H1 (cell line): ENCODE results near the gene GALNT13. TPM values are rescaled to one million over a fixed set of nuclear protein-coding genes. Genes with fewer than 3 reads are reported as not detected.

Experiments used
- CTCF ChIA-PET: fragments of 300-600 bp; sonication (Branson Sonifier 250); formaldehyde crosslinking; loops from one replicate; lab custom pipeline; 2021; ENCODE audit not compliant: partially characterized antibody; lab: Charles Lee
- POLR2A ChIA-PET: fragments of 300-600 bp; sonication (Branson Sonifier 250); formaldehyde crosslinking; loops from one replicate; lab custom pipeline; 2021; ENCODE audit warnings: inconsistent platforms; ENCODE audit not compliant: partially characterized antibody; lab: Charles Lee
- DNase-seq, 2 experiments: peaks; one replicate each; pipeline versions ENCODE4 v3.0.0 to v3.0.0-alpha.2; 2010 to 2022; ENCODE audit warnings: low spot score in 2 of 2, low read depth in 1 of 2, mixed read lengths in 1 of 2
- FAIRE-seq: peaks from 2 replicates; lab custom pipeline; 2011; peaks lifted over from hg19 to GRCh38; lab: Jason Lieb, UNC
- H2AFZ ChIP-seq: 2 replicates; pipeline ENCODE4 v1.8.1; 2012; ENCODE audit warnings: low read length, inconsistent platforms
- H2AK5ac ChIP-seq: 2 replicates; pipeline ENCODE4 v1.6.1; 2013; ENCODE audit warnings: low read depth, low read length
- H2BK120ac ChIP-seq: replicated peaks from 2 replicates; pipeline ENCODE3; 2013; ENCODE audit warnings: low read depth, low read length, inconsistent platforms
- H2BK12ac ChIP-seq: 2 replicates; pipeline ENCODE4 v1.6.1; 2013; ENCODE audit warnings: low read depth, low read length
- H2BK15ac ChIP-seq: 2 replicates; pipeline ENCODE4 v1.6.1; 2013; ENCODE audit warnings: low read length
- H2BK20ac ChIP-seq: 2 replicates; pipeline ENCODE4 v1.6.1; 2013; ENCODE audit warnings: low read length
- H2BK5ac ChIP-seq: 2 replicates; pipeline ENCODE4 v1.6.1; 2013; ENCODE audit warnings: low read depth, low read length
- H3K14ac ChIP-seq: 2 replicates; pipeline ENCODE4 v1.6.1; 2013; ENCODE audit warnings: inconsistent platforms; ENCODE audit not compliant: insufficient read length
- H3K18ac ChIP-seq: 2 replicates; pipeline ENCODE4 v1.6.1; 2013; ENCODE audit warnings: low read length; ENCODE audit errors: extremely low read depth
- H3K23ac ChIP-seq: 2 replicates; pipeline ENCODE4 v1.6.1; 2013; ENCODE audit warnings: inconsistent platforms; ENCODE audit not compliant: insufficient read length
- H3K23me2 ChIP-seq: 2 replicates; pipeline ENCODE4 v1.6.1; 2013; ENCODE audit warnings: low read depth, low read length
- H3K27ac ChIP-seq: 2 replicates; pipeline ENCODE4 v1.6.1; 2011; ENCODE audit warnings: low read depth, low read length, inconsistent platforms
- H3K27me3 ChIP-seq, 4 experiments: replicated peaks in 1 of 4; 1 replicate in 1 of 4; 2 replicates in 3 of 4; pipeline versions ENCODE4 v1.6.1 to v1.8.1; 2011 to 2013; ENCODE audit warnings: low read length in 3 of 4, mild to moderate bottlenecking in 3 of 4, inconsistent platforms in 2 of 4, mixed read lengths in 2 of 4, moderate library complexity in 1 of 4; ENCODE audit not compliant: control insufficient read depth in 3 of 4, insufficient read depth in 3 of 4; ENCODE audit errors: extremely low read depth in 1 of 4
- H3K36me3 ChIP-seq, 4 experiments: 2 replicates each; pipeline versions ENCODE4 v1.6.1 to v1.8.1; 2011 to 2013; ENCODE audit warnings: mild to moderate bottlenecking in 4 of 4, low read length in 3 of 4, moderate library complexity in 2 of 4, control low read depth in 1 of 4, inconsistent platforms in 1 of 4; ENCODE audit not compliant: insufficient read depth in 4 of 4, control insufficient read depth in 2 of 4
- H3K4ac ChIP-seq: replicated peaks from 2 replicates; pipeline ENCODE3; 2013; ENCODE audit warnings: low read length, low read depth, mixed read lengths, inconsistent platforms; ENCODE audit not compliant: insufficient read length
- H3K4me1 ChIP-seq, 4 experiments: replicated peaks in 1 of 4; 1 replicate in 1 of 4; 2 replicates in 3 of 4; pipeline versions ENCODE4 v1.6.1 to v1.8.1; 2011 to 2013; ENCODE audit warnings: low read length in 3 of 4, inconsistent platforms in 2 of 4, mixed read lengths in 1 of 4; ENCODE audit not compliant: insufficient read depth in 4 of 4, control insufficient read depth in 3 of 4
- H3K4me2 ChIP-seq, 2 experiments: 2 replicates each; pipeline versions ENCODE4 v1.6.1 to v1.8.1; 2011 to 2013; ENCODE audit warnings: low read depth in 2 of 2, low read length in 2 of 2, control low read depth in 1 of 2, inconsistent platforms in 1 of 2, mild to moderate bottlenecking in 1 of 2; ENCODE audit not compliant: insufficient read depth in 1 of 2
- H3K4me3 ChIP-seq, 4 experiments: fragments of 200-600, 300-600 bp in 1 of 4; sonication (generic), shearing (Covaris generic), sonication (Bioruptor Twin) in 1 of 4; 2 replicates each; pipeline versions ENCODE4 v1.5.1 to v1.8.1; 2011 to 2016; ENCODE audit warnings: low read length in 4 of 4, low read depth in 3 of 4, control low read depth in 2 of 4, inconsistent platforms in 2 of 4, mild to moderate bottlenecking in 2 of 4, mixed read lengths in 1 of 4, moderate library complexity in 1 of 4; ENCODE audit not compliant: insufficient read depth in 2 of 4; ENCODE audit errors: extremely low read depth in 1 of 4
- H3K56ac ChIP-seq: replicated peaks from 2 replicates; pipeline ENCODE3; 2013; ENCODE audit warnings: low read depth, mild to moderate bottlenecking, mixed read lengths, low read length, inconsistent platforms; ENCODE audit not compliant: insufficient read length
- H3K79me1 ChIP-seq: 2 replicates; pipeline ENCODE4 v1.6.1; 2013; ENCODE audit warnings: low read depth, low read length, control low read depth
- H3K79me2 ChIP-seq, 2 experiments: 2 replicates each; pipeline versions ENCODE4 v1.6.1 to v1.8.1; 2012 to 2013; ENCODE audit warnings: low read length in 2 of 2, mild to moderate bottlenecking in 2 of 2, inconsistent platforms in 1 of 2; ENCODE audit not compliant: insufficient read depth in 2 of 2, control insufficient read depth in 1 of 2
- H3K9ac ChIP-seq, 4 experiments: replicated peaks in 1 of 4; 1 replicate in 1 of 4; 2 replicates in 3 of 4; pipeline versions ENCODE4 v1.6.1 to v1.8.1; 2011 to 2013; ENCODE audit warnings: low read depth in 3 of 4, low read length in 3 of 4, control low read depth in 2 of 4, mild to moderate bottlenecking in 2 of 4, moderate library complexity in 2 of 4, inconsistent platforms in 1 of 4; ENCODE audit errors: extremely low read depth in 1 of 4
- H3K9me3 ChIP-seq, 2 experiments: 2 replicates each; pipeline versions ENCODE4 v1.6.1 to v1.8.1; 2012 to 2013; ENCODE audit warnings: mild to moderate bottlenecking in 2 of 2, moderate library complexity in 2 of 2, control low read depth in 1 of 2, inconsistent platforms in 1 of 2, low read depth in 1 of 2, low read length in 1 of 2, mixed read lengths in 1 of 2; ENCODE audit not compliant: insufficient read depth in 2 of 2
- H4K20me1 ChIP-seq, 2 experiments: replicated peaks in 1 of 2; 2 replicates each; pipeline versions ENCODE3 to v1.8.1; 2011 to 2013; ENCODE audit warnings: inconsistent platforms in 2 of 2, low read length in 2 of 2, mild to moderate bottlenecking in 1 of 2; ENCODE audit not compliant: insufficient read depth in 2 of 2, control insufficient read depth in 1 of 2
- H4K5ac ChIP-seq: 2 replicates; pipeline ENCODE4 v1.6.1; 2013; ENCODE audit warnings: low read length, low read depth, mixed read lengths, inconsistent platforms; ENCODE audit not compliant: insufficient read length
- H4K8ac ChIP-seq: 2 replicates; pipeline ENCODE4 v1.8.0; 2013; ENCODE audit warnings: mild to moderate bottlenecking, moderate library complexity, low read length, inconsistent platforms; ENCODE audit not compliant: insufficient read depth; ENCODE audit errors: extremely low read depth
- H4K91ac ChIP-seq: replicated peaks from 2 replicates; pipeline ENCODE3; 2013; ENCODE audit warnings: low read length, mixed read lengths, inconsistent platforms; ENCODE audit not compliant: insufficient read length
- ATF3 ChIP-seq: IDR thresholded peaks from 2 replicates; pipeline ENCODE4 v1.6.1; 2011; ENCODE audit warnings: low read depth, mild to moderate bottlenecking, low read length; ENCODE audit not compliant: insufficient read depth
- CHD1 ChIP-seq: IDR thresholded peaks from 2 replicates; pipeline ENCODE4 v1.6.1; 2012; ENCODE audit warnings: low read depth, low read length, improper control_type of control experiment
- NRF1 ChIP-seq: IDR thresholded peaks from 2 replicates; pipeline ENCODE4 v1.6.1; 2011; ENCODE audit warnings: mild to moderate bottlenecking, low read depth, low read length, improper control_type of control experiment
- PHF8 ChIP-seq: fragments of 200-600 bp; sonication (generic); conservative IDR thresholded peaks from 2 replicates; pipeline ENCODE4 v1.7.1; 2012; ENCODE audit warnings: low read depth, mild to moderate bottlenecking, inconsistent platforms, low read length, moderate library complexity
- SIN3A ChIP-seq, 2 experiments: IDR thresholded peaks in 1 of 2; conservative IDR thresholded peaks in 1 of 2; 2 replicates each; pipeline ENCODE4 v1.6.1; 2011 to 2012; ENCODE audit warnings: low read length in 2 of 2, improper control_type of control experiment in 1 of 2, low read depth in 1 of 2, mild to moderate bottlenecking in 1 of 2
- SRF ChIP-seq: IDR thresholded peaks from 2 replicates; pipeline ENCODE4 v1.6.1; 2011; ENCODE audit warnings: mild to moderate bottlenecking, low read depth, low read length, moderate library complexity
- WGBS, 2 experiments: shearing (Covaris generic) in 1 of 2; methylation state at CpG; one replicate each; pipeline versions ENCODE4 v1.1.6 to v1.1.7; 2013 to 2015; ENCODE audit warnings: low lambda C conversion rate in 2 of 2, mixed read lengths in 2 of 2, inconsistent platforms in 1 of 2, low coverage in 1 of 2, missing lambda C conversion rate in 1 of 2; ENCODE audit not compliant: insufficient replicate concordance in 2 of 2, insufficient coverage in 1 of 2, insufficient read length in 1 of 2; ENCODE audit errors: extremely low coverage in 1 of 2, missing lambda C conversion rate in 1 of 2; 5-methylcytosine and 5-hydroxymethylcytosine counted together
- polyA plus RNA-seq, 7 experiments: library from polyadenylated mRNA; depleted of rRNA in 3 of 7; stranded (reverse) in 5 of 7; unstranded in 2 of 7; fragments of >200 nt in 5 of 7; fragments of 200-250 nt in 2 of 7; gene quantifications; 1 replicate in 5 of 7; 2 replicates in 1 of 7; 4 replicates in 1 of 7; pipeline versions ENCODE4 v1.2.1 to v1.2.3, GENCODE V29; 2011 to 2013; ENCODE audit warnings: missing spikeins in 2 of 7, mixed read lengths in 2 of 7
- total RNA-seq: library from RNA; stranded (reverse); fragmentation: NEBNext Ultra II Directional; extraction: Animal tissue kit (Norgen Biotek cat#: 25700); gene quantifications from 2 replicates; pipeline ENCODE4 v1.2.1, GENCODE V29; 2021

The GALNT13 gene
- total and polyA plus RNA-seq, 2 of the 8 experiments (the other 6 are each of a cell fraction or from before 2014, with no cell fraction given): 3.2 to 9.6 TPM

GRCh38 chr2:154403242-154403790, 531.6 kb downstream of the GALNT13 start:
- POLR2A ChIA-PET: no interaction called here
- Histone ChIP-seq H4K5ac (no peak overlapping the region), H4K8ac (no peak overlapping the region), H3K18ac (no peak overlapping the region), H3K4me3 (no peak overlapping the region), H3K27me3 (no peaks in the 10 kb centered on the region), H3K36me3 (no peaks in the 10 kb centered on the region), H3K23me2 (no peaks in the 10 kb centered on the region; the same call in 1 of the 2 replicates), H2AK5ac (no peak overlapping the region), H3K9ac (no peak overlapping the region), H3K4ac (no peak overlapping the region), H3K23ac (no peak overlapping the region), H3K4me1 (peaks cover 0 to 6% (median 2%) of the 10 kb centered on the region in 4 experiments; a peak in 4 of 7 replicates), H4K20me1 (no peaks in the 10 kb centered on the region), H3K9me3 (no peaks in the 10 kb centered on the region), H3K27ac (no peak overlapping the region), H2BK12ac (no peak overlapping the region), H2BK120ac (no peak overlapping the region), H2BK5ac (no peak overlapping the region), H2AFZ (no peak overlapping the region), H3K79me1 (no peaks in the 10 kb centered on the region), H4K91ac (no peak overlapping the region), H3K14ac (no peak overlapping the region), H2BK15ac (no peak overlapping the region), H2BK20ac (no peak overlapping the region), H3K79me2 (no peaks in the 10 kb centered on the region), H3K56ac (no peak overlapping the region), H3K4me2 (no peak overlapping the region)
- WGBS, 2 experiments: 91% methylated on average over 3 of the region's 3 CpGs; no CpG with 5 or more reads in 1 of the 2 experiments
- no peak for DNase-seq
- CTCF ChIA-PET: interaction anchor here (0.7 to 2.5 kb wide), 6 partner anchors 10 to 292 kb away, joined by 3 to 7 read pairs (median 3); no protein-coding TSS in a partner anchor
- TF ChIP-seq CHD1: no peak
- TF ChIP-seq PHF8: no peak
- no peak for TF ChIP-seq NRF1
- TF ChIP-seq ATF3: no peak
- TF ChIP-seq SRF: no peak
- no peak for TF ChIP-seq SIN3A (conservative IDR thresholded peaks at IDR 0.05 in 1 of 2, IDR thresholded peaks at IDR 0.05 in 1 of 2; ENCODE audit: low read depth in 1 of 2, low read length in 2 of 2)
- no peak for FAIRE-seq
